Measurements from ENCODE around the gene EAF1.

EAF1 gene

DNA sequence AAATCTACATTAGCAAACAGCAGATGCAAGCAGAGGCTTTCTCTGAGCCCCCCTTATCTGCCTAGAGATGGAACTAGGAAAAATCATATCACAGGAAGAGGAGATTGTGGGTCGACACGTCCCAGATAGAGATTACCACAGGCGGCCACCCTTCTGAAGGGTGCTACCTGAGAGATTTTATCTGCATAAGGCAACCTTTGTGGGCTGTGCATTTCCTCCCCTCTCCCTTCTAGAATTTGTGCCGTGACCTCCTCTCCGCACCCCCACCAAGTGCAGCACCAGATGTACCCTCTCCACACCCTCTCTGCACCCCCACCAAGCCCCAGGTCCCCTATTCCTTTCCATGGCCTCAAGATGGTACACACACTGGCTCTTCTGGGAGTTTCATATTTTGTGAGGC lies 27.4 kb upstream of the EAF1 start:
- CTCF ChIA-PET = interaction anchor here (1.2 to 5.3 kb wide), 2 partner anchors 11 to 131 kb away, joined by 5 to 39 read pairs; no protein-coding TSS in a partner anchor
- TF ChIP-seq, protein P1, sequence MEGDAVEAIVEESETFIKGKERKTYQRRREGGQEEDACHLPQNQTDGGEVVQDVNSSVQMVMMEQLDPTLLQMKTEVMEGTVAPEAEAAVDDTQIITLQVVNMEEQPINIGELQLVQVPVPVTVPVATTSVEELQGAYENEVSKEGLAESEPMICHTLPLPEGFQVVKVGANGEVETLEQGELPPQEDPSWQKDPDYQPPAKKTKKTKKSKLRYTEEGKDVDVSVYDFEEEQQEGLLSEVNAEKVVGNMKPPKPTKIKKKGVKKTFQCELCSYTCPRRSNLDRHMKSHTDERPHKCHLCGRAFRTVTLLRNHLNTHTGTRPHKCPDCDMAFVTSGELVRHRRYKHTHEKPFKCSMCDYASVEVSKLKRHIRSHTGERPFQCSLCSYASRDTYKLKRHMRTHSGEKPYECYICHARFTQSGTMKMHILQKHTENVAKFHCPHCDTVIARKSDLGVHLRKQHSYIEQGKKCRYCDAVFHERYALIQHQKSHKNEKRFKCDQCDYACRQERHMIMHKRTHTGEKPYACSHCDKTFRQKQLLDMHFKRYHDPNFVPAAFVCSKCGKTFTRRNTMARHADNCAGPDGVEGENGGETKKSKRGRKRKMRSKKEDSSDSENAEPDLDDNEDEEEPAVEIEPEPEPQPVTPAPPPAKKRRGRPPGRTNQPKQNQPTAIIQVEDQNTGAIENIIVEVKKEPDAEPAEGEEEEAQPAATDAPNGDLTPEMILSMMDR (IDR thresholded peaks at IDR 0.05; ENCODE audit: insufficient read depth, low read length, missing control alignments) = no peak

DNA sequence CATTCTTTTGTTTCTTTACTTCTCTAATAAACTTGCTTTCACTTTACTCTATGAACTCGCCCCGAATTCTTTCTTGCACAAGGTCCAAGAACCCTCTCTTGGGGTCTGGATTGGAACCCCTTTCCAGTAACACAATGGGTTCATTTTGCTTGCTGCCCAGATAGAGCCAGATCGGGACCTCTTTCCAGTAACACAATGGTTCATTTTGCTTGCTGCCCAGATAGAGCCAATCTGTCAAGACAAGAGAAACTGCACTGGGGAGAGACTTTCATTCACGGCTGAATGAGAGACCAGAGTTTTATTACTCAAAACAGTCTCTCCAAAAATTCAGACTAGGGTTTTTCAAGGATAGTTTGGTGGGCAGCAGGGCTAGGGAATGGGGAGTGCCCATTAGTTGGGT lies 25.5 kb upstream of the EAF1 start:
- POLR2A ChIA-PET = no interaction called here
- CTCF ChIA-PET = interaction anchor here (1.2 to 11.3 kb wide), 3 partner anchors 135 to 199 kb away, joined by 3 to 409 read pairs (median 95); partner anchors contain the start of gene CAPN7
- no peak for DNase-seq (ENCODE audit: low read depth, low spot score)
- H3K4me3 ChIP-seq (ENCODE audit: low read depth, low read length) = no peak overlapping the region
- TF ChIP-seq, protein P1 (IDR thresholded peaks at IDR 0.05; ENCODE audit: insufficient read depth, low read length, missing control alignments) = no peak

More for the DNA sequence above, 27.4 kb upstream of the EAF1 start:
- no peak overlapping the region for H3K4me3 ChIP-seq (ENCODE audit: low read depth, low read length)
- POLR2A ChIA-PET = no interaction called here
- no peak for DNase-seq (ENCODE audit: low read depth, low spot score)

DNA sequence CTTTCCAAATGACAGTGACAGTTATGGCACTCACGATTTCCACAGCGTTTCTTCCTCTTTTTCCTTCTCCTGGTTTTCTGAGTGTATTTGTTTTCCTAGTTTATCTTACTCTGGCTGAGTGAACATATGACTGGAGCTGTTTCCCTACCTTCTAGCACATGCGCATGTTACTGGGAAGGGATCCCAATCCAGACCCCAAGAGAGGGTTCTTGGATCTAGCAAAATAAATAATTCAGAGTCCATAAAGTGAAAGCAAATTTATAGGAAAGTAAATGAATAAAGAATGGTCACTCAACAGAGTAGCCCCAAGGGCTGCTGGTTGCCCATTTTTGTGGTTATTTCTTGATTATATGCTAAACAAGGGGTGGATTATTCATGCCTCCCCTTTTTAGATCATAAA lies 23.9 kb upstream of the EAF1 start:
- CTCF ChIA-PET = interaction anchor here (1.0 to 11.3 kb wide), 6 partner anchors 24 to 201 kb away, joined by 4 to 409 read pairs (median 10); partner anchors contain the start of gene CAPN7
- DNase-seq (ENCODE audit: low read depth, low spot score) = no peak
- TF ChIP-seq, protein P1 (IDR thresholded peaks at IDR 0.05; ENCODE audit: insufficient read depth, low read length, missing control alignments) = no peak
- H3K4me3 ChIP-seq (ENCODE audit: low read depth, low read length) = no peak overlapping the region
- POLR2A ChIA-PET = no interaction called here

DNA sequence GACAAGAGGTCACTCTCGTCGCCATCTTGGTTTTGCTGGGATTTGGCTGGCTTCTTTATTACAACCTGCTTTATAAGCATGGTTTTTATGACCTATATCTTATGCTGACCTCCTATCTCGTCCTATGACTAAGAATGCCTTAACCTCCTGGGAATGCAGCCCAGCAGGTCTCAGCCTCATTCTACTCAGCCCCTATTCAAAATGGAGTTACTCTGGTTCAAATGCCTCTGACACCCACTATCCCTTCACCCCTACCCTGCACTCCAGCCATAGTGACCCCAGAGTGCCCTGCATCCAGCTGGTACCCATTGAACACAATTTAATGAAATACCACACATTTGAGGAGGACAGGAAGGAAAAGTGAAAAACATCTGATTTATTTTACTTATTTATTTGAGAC lies 23.4 kb upstream of the EAF1 start:
- TF ChIP-seq, protein P1 (IDR thresholded peaks at IDR 0.05; ENCODE audit: insufficient read depth, low read length, missing control alignments) = no peak
- POLR2A ChIA-PET = no interaction called here
- H3K4me3 ChIP-seq (ENCODE audit: low read depth, low read length) = no peak overlapping the region
- DNase-seq (ENCODE audit: low read depth, low spot score) = no peak
- CTCF ChIA-PET = interaction anchor here (1.0 to 11.3 kb wide), 5 partner anchors 24 to 201 kb away, joined by 4 to 409 read pairs (median 15); partner anchors contain the start of gene CAPN7

DNA sequence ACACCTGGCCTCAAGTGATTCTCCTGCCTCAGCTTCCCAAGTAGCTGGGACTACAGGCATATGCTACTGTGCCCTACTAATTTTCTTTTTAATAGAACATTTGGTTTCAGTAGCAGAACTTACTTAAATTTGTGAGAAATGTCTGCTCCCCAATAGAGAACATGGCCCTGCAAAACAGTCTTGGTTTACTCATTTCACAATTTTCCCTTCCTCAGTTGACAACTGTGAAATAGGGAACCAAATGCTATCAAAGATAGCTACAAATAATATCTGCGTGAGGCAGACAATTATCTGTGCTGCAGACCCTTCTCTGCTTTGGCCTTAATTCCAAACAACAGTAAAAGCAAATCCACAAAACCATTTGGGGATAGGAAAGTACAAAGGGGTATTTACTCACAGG lies 22.6 kb upstream of the EAF1 start:
- no peak for DNase-seq (ENCODE audit: low read depth, low spot score)
- TF ChIP-seq, protein P1 (IDR thresholded peaks at IDR 0.05; ENCODE audit: insufficient read depth, low read length, missing control alignments) = no peak
- H3K4me3 ChIP-seq (ENCODE audit: low read depth, low read length) = no peak overlapping the region
- ChIA-PET CTCF (interaction anchor here (0.7 to 11.3 kb wide), 52 partner anchors 8 to 331 kb away, joined by 3 to 409 read pairs (median 4); partner anchors contain the start of genes CAPN7 and SH3BP5), POLR2A (no interaction called here)

DNA sequence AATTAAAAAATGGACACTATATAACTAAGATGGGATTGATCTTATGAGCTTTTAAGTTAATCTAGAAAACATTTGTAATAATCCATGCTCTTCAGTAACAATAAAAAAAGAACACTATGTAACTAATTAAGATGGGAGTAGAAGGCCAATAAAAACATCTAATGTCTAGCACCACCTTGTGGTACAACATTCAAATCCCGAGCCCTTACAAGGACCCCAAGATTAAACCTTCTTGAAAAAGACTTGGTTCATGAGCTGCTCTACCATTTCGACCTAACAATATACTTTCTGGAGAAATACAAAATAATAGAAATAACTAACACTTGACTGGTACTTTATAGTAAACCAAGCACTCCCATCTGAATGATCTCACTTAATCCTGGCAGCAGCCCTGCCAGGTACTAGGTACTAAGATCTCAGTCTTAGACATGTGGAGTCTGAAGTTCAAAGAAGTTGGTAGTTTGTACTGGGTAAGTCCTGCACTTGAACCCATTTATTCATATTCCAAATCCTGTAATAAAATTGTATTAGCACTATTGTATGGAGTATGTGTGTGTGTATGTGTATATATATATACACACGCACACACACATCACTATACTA lies 21.8 kb upstream of the EAF1 start:
- no peak for DNase-seq (ENCODE audit: low read depth, low spot score)
- ChIA-PET CTCF (interaction anchor here (0.6 to 11.3 kb wide), 58 partner anchors 8 to 332 kb away, joined by 3 to 409 read pairs (median 4); partner anchors contain the start of genes CAPN7 and SH3BP5), POLR2A (no interaction called here)
- TF ChIP-seq, protein P1 (IDR thresholded peaks at IDR 0.05; ENCODE audit: insufficient read depth, low read length, missing control alignments) = peak; percentile 48
- no peak overlapping the region for H3K4me3 ChIP-seq (ENCODE audit: low read depth, low read length)

Data from AG04449 (cell line).